Mesodermal cell (in vitro differentiated cells): Measurements from ENCODE around the gene ZDHHC8.

Experiments
- H3K27ac ChIP-seq: 2 replicates; pipeline ENCODE4 v1.7.0; 2013; ENCODE audit warnings: mild to moderate bottlenecking, low read depth, low read length, moderate library complexity; ENCODE audit not compliant: severe bottlenecking
- H3K36me3 ChIP-seq: 2 replicates; pipeline ENCODE4 v1.7.1; 2013; ENCODE audit warnings: mild to moderate bottlenecking, low read length, moderate library complexity; ENCODE audit not compliant: control insufficient read depth, insufficient read depth
- H3K4me1 ChIP-seq: one replicate; pipeline ENCODE4 v1.7.1; 2013; ENCODE audit warnings: mild to moderate bottlenecking, low read length; ENCODE audit not compliant: insufficient read depth, control insufficient read depth, poor library complexity, severe bottlenecking
- H3K4me3 ChIP-seq: 2 replicates; pipeline ENCODE4 v1.7.0; 2013; ENCODE audit warnings: low read length, control low read depth, mild to moderate bottlenecking; ENCODE audit not compliant: insufficient read depth, poor library complexity, severe bottlenecking; ENCODE audit errors: extremely low read depth
- H3K9me3 ChIP-seq: 2 replicates; pipeline ENCODE4 v1.7.1; 2013; ENCODE audit warnings: mild to moderate bottlenecking, low read length, moderate library complexity; ENCODE audit not compliant: control insufficient read depth
- WGBS, 2 experiments: methylation state at CpG; one replicate each; pipeline ENCODE4 v1.1.5; 2013; ENCODE audit warnings: missing lambda C conversion rate in 2 of 2; ENCODE audit not compliant: insufficient coverage in 2 of 2; 5-methylcytosine and 5-hydroxymethylcytosine counted together

ZDHHC8 gene

DNA sequence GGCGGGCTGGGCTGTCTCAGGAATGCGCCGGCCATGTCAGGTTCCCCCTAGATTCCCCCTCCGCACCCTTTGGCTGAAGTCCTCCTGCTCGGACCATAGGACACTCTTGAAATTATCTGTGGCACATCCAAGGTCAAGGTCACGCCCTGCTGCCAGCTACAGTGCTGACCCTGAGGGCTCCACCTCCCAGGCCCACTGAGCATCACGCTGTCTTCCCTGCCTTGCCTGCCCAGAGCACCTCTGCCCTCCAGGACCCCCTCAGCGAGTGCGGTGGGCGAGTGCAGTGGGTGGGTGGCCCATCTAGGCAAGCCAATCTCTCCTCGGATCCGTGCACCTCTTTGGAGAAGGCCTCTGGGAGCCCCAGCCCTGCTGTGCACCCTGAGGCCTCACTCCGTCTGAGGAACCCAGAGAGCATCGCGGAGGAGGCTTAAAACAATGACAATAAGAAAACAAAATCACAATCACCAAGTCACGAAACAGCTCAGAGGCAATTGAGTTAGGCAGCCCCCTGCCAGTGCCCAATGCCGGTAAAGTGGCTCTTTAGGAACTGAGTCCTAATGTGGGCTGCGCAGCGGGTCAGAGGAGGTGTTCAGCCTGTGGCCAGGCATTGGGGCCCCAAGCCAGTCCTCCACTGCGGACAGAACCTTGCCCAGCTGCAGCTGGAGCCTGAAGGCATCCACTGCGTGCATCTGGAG, 45.8 kb downstream of the ZDHHC8 start:
- no peaks in the 10 kb centered on the region for H3K36me3 ChIP-seq
- no peaks in the 10 kb centered on the region for H3K4me1 ChIP-seq
- no peak overlapping the region for H3K4me3 ChIP-seq
- no peaks in the 10 kb centered on the region for H3K9me3 ChIP-seq
- no peak overlapping the region for H3K27ac ChIP-seq
- WGBS, 2 experiments, result 91 to 92% methylated on average over 17 to 21 of the region's 21 CpGs

DNA sequence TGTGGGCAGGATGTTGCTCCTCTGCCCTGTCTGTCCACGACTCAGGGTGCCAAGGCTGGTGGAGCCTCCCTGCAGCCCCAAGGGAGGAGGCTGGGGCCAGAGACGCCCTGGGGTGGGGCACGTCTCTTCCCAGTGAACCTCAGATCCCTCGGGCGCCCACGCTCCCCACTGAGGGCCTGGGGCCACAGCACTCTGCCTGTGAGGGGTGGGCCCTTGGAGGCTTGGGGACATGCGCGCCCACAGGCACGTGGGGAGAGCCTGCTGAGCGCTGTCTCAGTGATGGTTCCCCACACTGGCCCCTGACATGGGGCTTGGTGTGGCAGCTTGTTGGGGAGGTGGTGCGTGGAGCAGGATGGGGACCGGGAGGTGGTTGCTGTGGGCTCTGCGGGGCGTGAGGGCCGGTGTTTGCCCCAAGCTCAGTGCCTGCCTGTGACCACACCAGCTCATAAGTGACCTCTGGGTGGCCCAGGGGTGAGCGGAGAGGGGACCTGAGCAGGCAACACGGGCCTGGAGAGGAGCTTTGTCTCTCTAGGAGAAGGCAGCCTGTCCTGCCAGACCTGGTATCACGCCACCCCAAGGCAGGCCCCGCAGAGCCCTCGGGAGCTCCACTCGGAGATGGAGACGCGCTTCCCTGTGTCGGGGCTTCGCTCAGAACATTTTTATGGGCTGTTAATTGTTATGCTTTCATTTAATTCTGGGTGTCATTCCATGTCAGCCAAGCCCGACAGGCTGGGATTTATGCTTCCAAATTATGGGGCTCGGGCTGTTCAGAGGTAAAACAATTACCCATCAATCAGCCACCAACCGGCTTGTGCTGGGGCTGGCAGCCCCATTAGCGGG, 46.7 kb downstream of the ZDHHC8 start:
- Histone ChIP-seq H3K4me1 (no peaks in the 10 kb centered on the region), H3K36me3 (no peaks in the 10 kb centered on the region), H3K9me3 (no peaks in the 10 kb centered on the region), H3K4me3 (no peak overlapping the region), H3K27ac (no peak overlapping the region)
- WGBS, 2 experiments, result 86 to 96% methylated on average over 17 to 18 of the region's 29 CpGs

DNA sequence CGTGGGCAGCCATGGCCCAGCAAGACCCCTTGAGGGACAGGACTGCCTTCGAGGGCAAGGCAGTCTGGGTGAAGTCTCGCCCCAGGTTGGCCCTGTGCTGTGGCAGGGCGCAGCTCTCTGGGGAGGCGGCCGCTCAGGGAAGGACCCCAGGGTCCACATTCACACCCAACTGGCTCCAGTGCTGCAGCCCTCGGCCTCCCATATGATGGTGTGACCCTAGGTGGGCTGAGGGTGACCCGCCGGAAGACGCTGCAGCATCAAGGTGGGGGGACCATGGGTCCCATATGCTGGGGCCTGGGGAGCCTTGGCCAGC, 47.3 kb downstream of the ZDHHC8 start:
- Histone ChIP-seq H3K27ac (no peak overlapping the region), H3K36me3 (no peaks in the 10 kb centered on the region), H3K4me1 (no peaks in the 10 kb centered on the region), H3K9me3 (no peaks in the 10 kb centered on the region), H3K4me3 (no peak overlapping the region)
- WGBS, 2 experiments, result 91 to 92% methylated on average over 7 to 10 of the region's 10 CpGs

DNA sequence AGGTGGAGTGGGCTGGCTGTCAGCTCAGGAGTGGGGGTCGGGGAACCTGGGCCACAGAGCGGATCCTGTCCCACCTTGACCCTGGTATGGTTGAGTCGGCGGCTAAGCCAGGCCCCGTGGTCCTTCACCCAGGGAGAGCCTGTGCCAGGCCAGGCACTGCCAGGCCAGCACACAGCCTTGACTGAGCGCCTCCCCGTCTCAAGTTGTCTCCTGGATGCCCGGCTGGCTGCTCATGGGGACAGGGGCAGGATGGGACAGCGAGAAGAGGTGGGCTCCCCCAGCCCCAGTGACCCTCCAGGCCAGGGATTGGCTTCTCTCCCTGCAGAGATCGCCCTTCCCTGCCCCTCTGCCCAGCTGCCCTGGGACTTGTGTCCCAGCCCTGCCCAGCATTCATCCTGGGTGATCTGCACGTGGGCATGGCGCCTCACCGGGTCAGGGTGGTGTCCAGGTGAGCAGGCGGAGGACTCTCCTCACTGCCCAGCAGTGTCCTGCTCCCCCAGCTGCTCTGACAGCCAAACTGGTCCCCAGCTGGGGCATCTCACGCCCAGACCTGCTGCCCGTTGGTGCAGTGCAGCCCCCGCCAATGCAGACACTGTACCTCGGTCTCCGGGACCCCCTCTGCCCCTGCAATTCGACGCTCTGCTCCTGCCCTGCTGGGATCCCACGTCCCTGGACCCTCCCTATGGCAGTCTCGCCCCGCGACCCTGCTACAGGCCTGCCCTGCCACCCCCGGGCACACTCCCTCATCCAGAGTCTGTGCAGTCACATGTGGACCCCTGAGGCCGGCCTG, 48.0 kb downstream of the ZDHHC8 start:
- H3K27ac ChIP-seq, result no peak overlapping the region
- H3K36me3 ChIP-seq, result no peaks in the 10 kb centered on the region
- no peak overlapping the region for H3K4me3 ChIP-seq
- 93 to 94% methylated on average over 26 of the region's 27 CpGs for WGBS, 2 experiments
- H3K9me3 ChIP-seq, result no peaks in the 10 kb centered on the region
- no peaks in the 10 kb centered on the region for H3K4me1 ChIP-seq

DNA sequence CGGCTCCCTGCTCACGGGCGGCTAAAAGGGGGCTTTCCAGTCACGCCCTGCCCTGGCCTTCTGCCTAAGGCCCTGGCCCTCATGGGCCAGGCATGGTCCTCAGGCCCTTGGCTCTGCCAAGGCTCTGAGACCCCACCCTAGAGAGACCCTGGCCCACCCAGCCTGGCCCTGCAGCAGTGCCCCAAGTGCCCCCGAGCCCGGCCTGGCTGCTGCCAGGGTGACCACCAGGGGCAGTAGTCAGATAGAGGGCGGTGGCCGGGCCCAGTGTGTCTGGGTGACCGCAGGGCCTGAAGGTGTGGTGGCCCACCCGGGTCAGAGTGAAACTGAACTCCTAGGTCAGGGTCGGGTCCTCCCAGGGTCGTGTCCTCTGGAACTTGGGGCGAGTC, 48.6 kb downstream of the ZDHHC8 start:
- H3K4me1 ChIP-seq, result no peaks in the 10 kb centered on the region
- no peaks in the 10 kb centered on the region for H3K36me3 ChIP-seq
- 80 to 88% methylated on average over 13 of the region's 13 CpGs for WGBS, 2 experiments
- H3K9me3 ChIP-seq, result no peaks in the 10 kb centered on the region
- no peak overlapping the region for H3K27ac ChIP-seq
- H3K4me3 ChIP-seq, result no peak overlapping the region

DNA sequence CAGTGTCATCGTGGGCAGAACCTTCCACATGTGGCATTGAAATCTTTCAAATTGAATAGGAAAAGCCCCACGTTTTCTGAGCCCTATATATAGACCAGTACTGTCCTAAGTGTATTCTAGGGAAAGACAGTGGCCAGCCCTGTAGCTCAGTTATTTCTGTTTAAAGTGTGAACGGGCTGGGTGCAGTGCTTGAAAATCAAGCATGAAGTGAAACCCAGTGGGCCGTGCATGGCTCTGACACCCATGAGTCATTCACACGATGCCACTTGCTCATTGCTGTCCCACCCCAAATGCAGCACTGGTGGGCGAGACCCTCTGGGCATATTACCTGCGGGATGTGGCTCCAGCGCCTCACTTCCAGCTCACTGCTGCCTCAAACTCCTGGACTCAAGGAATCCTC, 49.0 kb downstream of the ZDHHC8 start:
- 89 to 95% methylated on average over 5 to 8 of the region's 8 CpGs for WGBS, 2 experiments
- Histone ChIP-seq H3K9me3 (no peaks in the 10 kb centered on the region), H3K4me3 (no peak overlapping the region), H3K27ac (no peak overlapping the region), H3K36me3 (no peaks in the 10 kb centered on the region), H3K4me1 (no peaks in the 10 kb centered on the region)

DNA sequence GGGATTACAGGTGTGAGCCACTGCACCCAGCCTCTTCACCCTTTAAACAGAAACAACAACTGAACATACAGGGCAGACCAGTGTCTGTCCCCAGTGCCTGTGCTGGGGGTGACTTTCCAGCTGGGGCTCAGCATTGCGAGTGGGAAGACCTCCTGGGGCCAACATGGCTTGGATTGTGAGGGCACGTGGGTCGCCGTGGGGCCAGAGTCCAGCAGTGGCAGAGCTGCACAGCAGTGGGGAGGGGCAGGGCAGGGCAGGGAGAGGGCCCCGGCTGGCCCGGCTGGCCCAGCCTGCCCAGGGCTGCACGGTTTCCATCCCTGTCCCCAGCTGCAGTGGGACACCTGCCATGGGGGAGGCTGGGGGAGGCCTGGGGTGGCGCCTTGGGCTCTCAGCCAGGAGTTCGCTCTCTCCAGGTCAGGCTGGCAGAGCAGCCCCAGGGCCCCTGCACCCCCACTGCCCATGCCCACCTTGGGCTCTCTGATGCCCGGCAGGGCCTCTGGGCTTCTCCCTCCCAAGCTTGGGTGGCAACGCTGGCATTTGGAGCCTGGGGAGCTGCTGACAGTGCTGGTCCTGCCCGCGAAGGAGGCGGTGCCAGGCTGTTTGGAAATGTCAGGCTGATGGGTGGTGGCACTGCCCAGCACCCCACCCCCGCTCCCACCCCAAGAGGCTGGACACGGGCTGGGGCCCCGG, 49.7 kb downstream of the ZDHHC8 start:
- 95 to 97% methylated on average over 9 to 16 of the region's 17 CpGs for WGBS, 2 experiments
- Histone ChIP-seq H3K4me1 (no peaks in the 10 kb centered on the region), H3K36me3 (no peaks in the 10 kb centered on the region), H3K27ac (no peak overlapping the region), H3K4me3 (no peak overlapping the region), H3K9me3 (no peaks in the 10 kb centered on the region)

DNA sequence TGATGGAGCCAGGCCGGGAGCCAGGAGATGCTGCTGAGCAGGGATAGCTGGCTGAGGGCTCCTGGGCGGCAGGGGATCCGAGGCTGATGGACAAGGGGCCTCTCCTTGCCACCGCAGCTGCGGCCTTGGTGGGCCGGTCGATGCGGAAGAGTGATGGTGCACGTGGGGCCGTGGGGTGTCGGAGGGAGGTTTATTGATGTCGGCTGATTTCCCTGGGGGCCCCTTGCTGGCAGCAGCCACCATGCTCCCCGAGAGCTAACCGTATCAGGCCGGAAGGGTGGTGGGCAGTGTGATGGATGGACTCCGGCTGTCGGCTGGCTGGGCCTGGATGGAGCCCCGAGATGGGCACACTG, 50.3 kb downstream of the ZDHHC8 start:
- H3K36me3 ChIP-seq, result no peaks in the 10 kb centered on the region
- no peaks in the 10 kb centered on the region for H3K9me3 ChIP-seq
- H3K4me1 ChIP-seq, result no peaks in the 10 kb centered on the region
- 92 to 96% methylated on average over 12 to 18 of the region's 18 CpGs for WGBS, 2 experiments
- no peak overlapping the region for H3K27ac ChIP-seq
- H3K4me3 ChIP-seq, result no peak overlapping the region

DNA sequence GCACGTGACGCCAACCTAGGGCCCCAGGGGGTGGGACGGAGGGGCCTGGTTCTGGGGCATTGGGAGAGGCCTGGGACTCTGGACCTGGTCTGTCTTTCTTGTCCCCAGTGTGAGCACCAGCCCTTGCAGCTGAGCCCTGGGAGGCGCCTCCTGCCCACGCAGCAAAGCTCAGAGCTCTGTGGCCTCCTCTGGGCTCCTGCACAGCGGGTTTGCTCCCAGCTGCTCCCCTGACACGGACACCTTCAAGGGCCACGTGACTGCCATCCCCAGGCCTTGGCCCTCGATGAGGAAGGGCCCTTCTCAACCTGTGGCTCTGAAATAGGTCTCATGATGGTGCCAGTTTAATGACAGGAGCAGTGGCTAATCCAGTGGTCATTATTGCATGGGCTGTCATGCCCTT, 50.8 kb downstream of the ZDHHC8 start:
- no peaks in the 10 kb centered on the region for H3K4me1 ChIP-seq

DNA sequence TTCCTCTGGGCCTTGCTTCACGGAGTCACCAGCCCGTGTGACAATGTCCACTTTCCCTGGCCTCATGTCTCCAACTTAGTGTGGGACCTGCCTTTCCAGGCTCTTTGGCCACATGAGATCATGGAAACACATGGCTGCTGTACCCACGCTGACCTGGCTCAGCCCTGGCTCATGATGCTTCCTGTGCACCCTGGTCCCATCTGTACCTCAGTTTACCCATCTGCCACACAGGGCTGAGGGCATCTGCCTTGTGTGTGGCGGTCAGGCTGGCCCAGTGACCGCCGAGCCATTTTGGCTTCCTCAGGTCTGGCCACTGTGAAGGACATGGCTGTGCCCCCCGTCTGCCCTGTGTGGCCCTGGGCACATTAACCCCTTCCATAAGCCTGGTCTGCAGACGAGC, 51.5 kb downstream of the ZDHHC8 start:
- Histone ChIP-seq H3K36me3 (no peaks in the 10 kb centered on the region), H3K4me3 (no peak overlapping the region), H3K27ac (no peak overlapping the region), H3K9me3 (no peaks in the 10 kb centered on the region), H3K4me1 (no peaks in the 10 kb centered on the region)
- 93 to 97% methylated on average over 8 of the region's 8 CpGs for WGBS, 2 experiments

More for the DNA sequence above, 50.8 kb downstream of the ZDHHC8 start:
- Histone ChIP-seq H3K9me3 (no peaks in the 10 kb centered on the region), H3K36me3 (no peaks in the 10 kb centered on the region), H3K4me3 (no peak overlapping the region), H3K27ac (no peak overlapping the region)
- 84 to 95% methylated on average over 6 to 9 of the region's 9 CpGs for WGBS, 2 experiments
